Upper lobe of right lung (tissue), 1 donor: ENCODE results near the gene POLR3C. TPM values are rescaled to one million over a fixed set of nuclear protein-coding genes. Genes with fewer than 3 reads are reported as not detected.

Experiments
- ATAC-seq: fragments of 200-7000 bp; cut with Tn5 transposase; one replicate; pipeline ENCODE4 v1.9.1; 2020; ENCODE audit warnings: mild to moderate bottlenecking, moderate library complexity
- DNase-seq: peaks from one replicate; pipeline ENCODE4 v3.0.0-alpha.2; 2020
- H3K27ac ChIP-seq: fragments of 200-600 bp; one replicate; pipeline ENCODE4 v1.8.0; 2022
- H3K27me3 ChIP-seq: fragments of 200-600 bp; one replicate; pipeline ENCODE4 v1.8.0; 2022; ENCODE audit warnings: mild to moderate bottlenecking
- H3K36me3 ChIP-seq: fragments of 200-600 bp; one replicate; pipeline ENCODE4 v1.8.0; 2022
- H3K4me1 ChIP-seq: fragments of 200-600 bp; one replicate; pipeline ENCODE4 v1.8.0; 2022
- H3K4me3 ChIP-seq: fragments of 200-600 bp; one replicate; pipeline ENCODE4 v1.8.0; 2022; ENCODE audit warnings: mild to moderate bottlenecking
- H3K9me3 ChIP-seq: fragments of 200-600 bp; one replicate; pipeline ENCODE4 v1.8.0; 2022
- intact Hi-C: fragments of 100-400 bp; cut with DNase I; formaldehyde crosslinking; loops from one replicate; pipeline ENCODE4 v1.11.0; 2022
- total RNA-seq: library from RNA; stranded (reverse); fragmentation: NEBNext Ultra II Directional; extraction: Animal tissue kit (Norgen Biotek cat#: 25700); gene quantifications from one replicate; pipeline ENCODE4 v1.2.1, GENCODE V29; 2021
- TF ChIP-seq, protein P1 (sequence below): fragments of 200-600 bp; IDR thresholded peaks from one replicate; pipeline ENCODE4 v1.8.0; 2022; ENCODE audit warnings: antibody characterized with exemption
- donor health status: DM: no; HTN: yes; CAD: no; lungs with severe emphysema.

Gene POLR3C
- total RNA-seq, 1 donor from 2014 or later, result 29.1 TPM

DNA sequence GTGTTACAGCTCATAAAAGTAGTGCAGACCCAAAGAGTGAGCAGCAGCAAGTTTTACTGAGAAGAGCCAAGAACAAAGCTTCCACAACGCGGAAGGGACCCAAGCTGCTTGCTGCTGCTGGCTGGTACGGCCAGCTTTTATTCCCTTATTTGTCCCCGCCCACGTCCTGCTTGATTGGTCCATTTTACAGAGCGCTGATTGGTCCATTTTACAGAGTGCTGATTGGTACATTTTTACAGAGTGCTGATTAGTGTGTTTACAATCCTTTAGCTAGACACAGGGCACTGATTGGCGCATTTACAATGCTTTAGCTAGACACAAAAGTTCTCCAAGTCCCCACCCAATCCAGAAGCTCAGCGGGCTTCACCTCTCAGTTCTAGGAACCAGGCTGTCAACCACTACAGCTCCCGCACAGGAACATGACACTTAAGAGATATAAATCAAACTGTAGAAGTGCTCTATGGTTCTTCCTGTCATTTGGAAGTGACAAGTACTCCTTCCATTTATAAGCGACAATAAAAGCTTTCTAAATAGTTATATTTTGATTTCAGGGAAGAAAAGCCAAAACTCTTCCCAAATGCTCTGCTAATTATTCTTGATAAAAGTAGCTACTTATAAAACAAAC lies 28.6 kb upstream of the POLR3C start:
- DNase-seq (no peak), ATAC-seq (no peak)
- intact Hi-C loops, result no loop called here
- H3K4me3 ChIP-seq, result no peak overlapping the region
- H3K27me3 ChIP-seq, result no peaks in the 10 kb centered on the region
- peaks cover 6% of the 10 kb centered on the region for H3K4me1 ChIP-seq
- TF ChIP-seq, protein P1, sequence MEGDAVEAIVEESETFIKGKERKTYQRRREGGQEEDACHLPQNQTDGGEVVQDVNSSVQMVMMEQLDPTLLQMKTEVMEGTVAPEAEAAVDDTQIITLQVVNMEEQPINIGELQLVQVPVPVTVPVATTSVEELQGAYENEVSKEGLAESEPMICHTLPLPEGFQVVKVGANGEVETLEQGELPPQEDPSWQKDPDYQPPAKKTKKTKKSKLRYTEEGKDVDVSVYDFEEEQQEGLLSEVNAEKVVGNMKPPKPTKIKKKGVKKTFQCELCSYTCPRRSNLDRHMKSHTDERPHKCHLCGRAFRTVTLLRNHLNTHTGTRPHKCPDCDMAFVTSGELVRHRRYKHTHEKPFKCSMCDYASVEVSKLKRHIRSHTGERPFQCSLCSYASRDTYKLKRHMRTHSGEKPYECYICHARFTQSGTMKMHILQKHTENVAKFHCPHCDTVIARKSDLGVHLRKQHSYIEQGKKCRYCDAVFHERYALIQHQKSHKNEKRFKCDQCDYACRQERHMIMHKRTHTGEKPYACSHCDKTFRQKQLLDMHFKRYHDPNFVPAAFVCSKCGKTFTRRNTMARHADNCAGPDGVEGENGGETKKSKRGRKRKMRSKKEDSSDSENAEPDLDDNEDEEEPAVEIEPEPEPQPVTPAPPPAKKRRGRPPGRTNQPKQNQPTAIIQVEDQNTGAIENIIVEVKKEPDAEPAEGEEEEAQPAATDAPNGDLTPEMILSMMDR, result no peak
- H3K9me3 ChIP-seq, result no peaks in the 10 kb centered on the region
- no peak overlapping the region for H3K27ac ChIP-seq
- H3K36me3 ChIP-seq, result peaks cover 10% of the 10 kb centered on the region

DNA sequence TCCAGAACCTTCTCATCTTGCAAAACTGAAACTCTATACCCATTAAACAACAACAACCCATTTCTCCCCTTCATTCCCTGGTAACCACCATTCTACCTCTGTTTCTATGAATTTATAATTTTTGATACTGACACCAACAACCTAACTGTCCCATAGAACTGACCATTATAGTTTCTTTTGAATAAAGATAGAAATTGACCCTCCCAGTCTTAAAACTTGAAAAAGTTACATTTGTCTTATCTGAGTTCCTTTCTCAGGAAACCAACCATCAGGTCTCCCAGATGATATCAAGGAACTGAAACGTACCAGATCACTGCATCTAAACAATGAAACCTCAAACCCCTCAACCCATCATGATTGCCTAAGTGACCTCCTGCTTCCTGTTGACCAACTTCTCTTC lies 27.2 kb upstream of the POLR3C start:
- DNase-seq, result no peak
- ATAC-seq, result no peak
- H3K4me1 ChIP-seq, result peaks cover 10% of the 10 kb centered on the region
- no peak overlapping the region for H3K4me3 ChIP-seq
- no peaks in the 10 kb centered on the region for H3K9me3 ChIP-seq
- intact Hi-C loops, result no loop called here
- TF ChIP-seq, protein P1, result no peak
- H3K36me3 ChIP-seq, result peaks cover 10% of the 10 kb centered on the region
- H3K27me3 ChIP-seq, result no peaks in the 10 kb centered on the region
- H3K27ac ChIP-seq, result no peak overlapping the region

DNA sequence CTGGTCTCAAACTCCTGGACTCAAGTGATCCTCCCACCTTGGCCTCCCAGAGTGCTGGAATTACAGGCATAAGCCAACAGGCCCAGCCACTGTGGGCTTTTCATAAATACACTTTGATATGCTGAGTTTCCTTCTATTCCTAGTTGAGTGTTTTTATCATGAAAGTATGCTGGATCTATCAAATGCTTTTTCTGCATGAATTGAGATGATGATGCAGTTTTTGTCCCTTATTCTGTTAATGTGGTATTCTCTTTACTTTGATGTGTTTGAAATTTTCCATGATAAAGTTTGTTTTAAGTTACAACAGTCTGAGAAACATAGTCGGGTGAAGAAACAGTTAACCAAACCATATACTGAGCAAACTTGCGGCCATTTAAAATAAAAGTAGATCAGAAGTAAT lies 24.2 kb upstream of the POLR3C start:
- Histone ChIP-seq H3K36me3 (no peaks in the 10 kb centered on the region), H3K27me3 (no peaks in the 10 kb centered on the region), H3K27ac (no peak overlapping the region), H3K9me3 (no peaks in the 10 kb centered on the region), H3K4me3 (no peak overlapping the region), H3K4me1 (peaks cover 25% of the 10 kb centered on the region)
- no peak for DNase-seq
- TF ChIP-seq, protein P1, result no peak
- intact Hi-C loops, result no loop called here
- ATAC-seq, result no peak

DNA sequence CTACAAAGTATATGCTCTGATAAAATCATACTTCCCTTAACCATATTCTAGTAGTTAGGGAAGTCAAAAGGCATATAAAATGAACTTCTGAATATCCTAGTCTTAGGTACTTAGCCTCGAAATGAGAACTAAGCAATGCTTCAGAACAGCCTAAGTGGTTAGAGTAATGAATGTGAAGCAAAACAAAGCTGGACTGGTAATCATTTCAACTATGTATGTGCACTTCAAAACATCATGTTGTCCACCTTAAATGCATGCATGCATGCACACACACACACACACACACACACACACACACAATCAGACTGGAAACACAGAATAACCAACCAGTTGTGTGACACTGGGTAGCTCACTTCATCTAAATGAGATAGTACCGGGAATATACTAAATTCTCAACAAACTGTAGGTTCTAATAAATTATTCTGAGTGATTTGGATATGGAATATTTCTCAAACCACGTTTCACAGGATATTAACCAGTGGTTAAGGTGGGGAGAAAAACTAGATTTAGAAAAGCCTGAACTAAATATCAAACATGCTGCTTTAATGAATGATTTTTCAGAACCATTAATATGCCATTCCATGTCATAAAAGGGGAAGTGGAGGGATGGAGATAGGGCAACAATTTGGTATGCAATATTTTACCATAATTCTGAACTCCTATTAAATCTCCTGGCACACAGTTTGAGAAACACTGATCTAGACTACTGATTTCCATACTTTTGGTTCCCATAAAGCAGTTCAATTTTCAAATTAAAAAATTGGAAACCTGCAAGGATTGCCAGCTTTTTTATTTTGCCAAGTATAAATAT lies 19.6 kb upstream of the POLR3C start:
- intact Hi-C loops, result no loop called here
- Histone ChIP-seq H3K4me1 (peaks cover 28% of the 10 kb centered on the region), H3K36me3 (no peaks in the 10 kb centered on the region), H3K27me3 (no peaks in the 10 kb centered on the region), H3K4me3 (no peak overlapping the region), H3K27ac (no peak overlapping the region), H3K9me3 (no peaks in the 10 kb centered on the region)
- DNase-seq, result no peak
- TF ChIP-seq, protein P1, result no peak
- ATAC-seq, result no peak

DNA sequence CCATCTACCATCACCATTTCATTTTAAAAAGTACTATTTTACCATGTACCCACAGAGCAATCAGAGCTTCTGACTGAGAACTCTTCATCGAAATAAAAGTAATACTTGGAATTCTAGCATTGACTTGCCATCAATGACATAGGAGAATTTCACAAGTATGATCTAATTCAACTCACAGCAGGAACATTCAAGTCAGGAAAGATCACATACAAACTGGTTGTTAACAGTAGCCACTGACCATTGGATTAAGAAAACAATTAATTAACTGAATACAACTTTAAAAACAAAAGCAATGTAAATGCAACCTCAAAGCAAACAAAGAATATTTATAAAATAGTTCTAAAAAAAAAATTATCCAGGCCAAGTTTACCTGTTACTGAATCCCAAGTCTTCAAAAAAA lies 18.9 kb upstream of the POLR3C start:
- H3K4me3 ChIP-seq, result no peak overlapping the region
- intact Hi-C loops, result no loop called here
- H3K36me3 ChIP-seq, result no peaks in the 10 kb centered on the region
- no peak overlapping the region for H3K27ac ChIP-seq
- DNase-seq (no peak), ATAC-seq (no peak)
- H3K27me3 ChIP-seq, result no peaks in the 10 kb centered on the region
- H3K9me3 ChIP-seq, result no peaks in the 10 kb centered on the region
- TF ChIP-seq, protein P1, result no peak
- H3K4me1 ChIP-seq, result peaks cover 25% of the 10 kb centered on the region
